ENCODE data around the gene SLC22A16. TPM values are rescaled to one million over a fixed set of nuclear protein-coding genes. Genes with fewer than 3 reads are reported as not detected.

The SLC22A16 gene
- total and polyA plus RNA-seq, 2 experiments from 2014 or later = not detected

DNA sequence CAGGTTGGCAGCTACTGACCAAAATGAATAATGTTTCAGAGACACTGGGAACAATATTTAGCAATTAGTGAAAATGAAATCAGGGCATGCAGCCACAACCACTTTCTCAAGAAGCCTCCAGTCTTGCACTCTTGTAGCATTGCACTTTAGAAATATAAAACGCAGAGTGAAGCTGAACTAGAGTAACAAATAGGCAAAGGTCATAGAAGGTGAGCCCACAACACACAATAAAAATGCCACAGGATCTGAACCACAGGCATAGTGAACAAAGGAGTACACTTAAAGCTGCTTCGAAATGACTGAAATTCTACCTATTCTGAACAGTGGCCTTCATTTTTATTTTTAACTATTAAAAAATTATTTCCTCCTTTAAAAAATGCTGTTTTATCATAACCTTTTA, 86.0 kb downstream of the SLC22A16 start:
- Histone ChIP-seq H3K27ac (no peak overlapping the region), H2AFZ (no peak overlapping the region), H3K27me3 (replicated peaks; ENCODE audit: insufficient read depth) (no peaks in the 10 kb centered on the region), H3K4me1 (ENCODE audit: insufficient read depth) (no peaks in the 10 kb centered on the region), H3K9ac (no peak overlapping the region), H3F3A (ENCODE audit: insufficient read depth) (no peaks in the 10 kb centered on the region), H3K9me3 (ENCODE audit: low read depth) (no peaks in the 10 kb centered on the region), H4K20me1 (ENCODE audit: insufficient read depth) (no peaks in the 10 kb centered on the region), H3K4me3 (no peak overlapping the region), H3K4me2 (ENCODE audit: unreplicated experiment) (no peak overlapping the region), H3K9me2 (ENCODE audit: insufficient read depth) (no peaks in the 10 kb centered on the region), H3K79me2 (ENCODE audit: insufficient read depth) (no peaks in the 10 kb centered on the region), H3K36me3 (ENCODE audit: low read depth) (no peaks in the 10 kb centered on the region)
- DNase-seq = no peak
- TF ChIP-seq EZH2phosphoT487 (IDR thresholded peaks at IDR 0.05; ENCODE audit: insufficient read depth, low read depth) (no peak), EZH2 (IDR thresholded peaks at IDR 0.05; ENCODE audit: insufficient read depth, poor library complexity, severe bottlenecking) (no peak)
- WGBS, 2 experiments (ENCODE audit: low coverage in 1 of 2, low lambda C conversion rate in 2 of 2, missing lambda C conversion rate in 2 of 2) = 15 to 22% methylated on average over 2 of the region's 2 CpGs
- in situ Hi-C loops (cut with MboI) = loop anchor here (10.0 kb wide), 3 partner anchors 336 to 866 kb away; no protein-coding TSS in a partner anchor

DNA sequence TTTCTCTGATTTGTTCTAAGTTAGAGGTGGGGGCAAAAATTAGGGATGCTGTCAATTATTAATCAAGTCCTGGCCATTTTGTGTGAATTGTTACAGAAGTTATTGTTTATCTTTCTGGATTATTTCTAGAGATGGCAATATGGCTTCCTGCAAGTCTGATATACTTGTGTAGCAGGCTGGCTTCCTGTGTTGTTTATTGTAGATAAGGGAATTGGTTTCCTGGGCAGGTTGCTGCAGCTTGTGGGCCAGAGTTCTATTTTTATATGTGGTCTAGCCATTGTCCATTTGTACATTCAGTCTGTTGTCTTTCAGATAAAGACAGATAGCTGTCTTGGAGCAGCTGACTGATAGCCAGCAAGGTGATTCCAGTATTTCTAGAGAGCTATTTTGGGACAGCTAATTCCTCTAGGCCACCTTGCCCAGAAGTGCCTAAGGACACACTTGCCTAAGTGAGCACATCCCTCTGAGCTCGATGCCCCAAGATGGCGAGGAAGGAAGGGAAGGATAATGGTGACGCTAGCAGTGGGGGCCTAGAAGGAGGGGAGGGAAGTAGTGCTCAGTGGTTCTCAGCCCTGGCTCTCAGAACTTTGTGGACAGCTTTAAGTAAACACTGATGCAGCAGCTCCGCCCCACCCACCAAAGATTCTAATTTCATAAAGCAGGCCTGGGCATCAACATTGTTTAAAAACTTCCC, 86.6 kb downstream of the SLC22A16 start:
- H3K4me2 ChIP-seq (ENCODE audit: unreplicated experiment) = no peak overlapping the region
- no peaks in the 10 kb centered on the region for H4K20me1 ChIP-seq (ENCODE audit: insufficient read depth)
- no peaks in the 10 kb centered on the region for H3K9me3 ChIP-seq (ENCODE audit: low read depth)
- H3K27ac ChIP-seq = no peak overlapping the region
- H2AFZ ChIP-seq = no peak overlapping the region
- 68 to 72% methylated on average over 4 of the region's 4 CpGs for WGBS, 2 experiments (ENCODE audit: low coverage in 1 of 2, low lambda C conversion rate in 2 of 2, missing lambda C conversion rate in 2 of 2)
- H3K27me3 ChIP-seq (replicated peaks; ENCODE audit: insufficient read depth) = no peaks in the 10 kb centered on the region
- no peaks in the 10 kb centered on the region for H3F3A ChIP-seq (ENCODE audit: insufficient read depth)
- H3K9ac ChIP-seq = no peak overlapping the region
- in situ Hi-C loops (cut with MboI) = loop anchor here (10.0 kb wide), 3 partner anchors 335 to 865 kb away; no protein-coding TSS in a partner anchor
- H3K36me3 ChIP-seq (ENCODE audit: low read depth) = no peaks in the 10 kb centered on the region
- H3K4me1 ChIP-seq (ENCODE audit: insufficient read depth) = no peaks in the 10 kb centered on the region
- H3K79me2 ChIP-seq (ENCODE audit: insufficient read depth) = no peaks in the 10 kb centered on the region
- TF ChIP-seq EZH2 (IDR thresholded peaks at IDR 0.05; ENCODE audit: insufficient read depth, poor library complexity, severe bottlenecking) = no peak
- TF ChIP-seq EZH2phosphoT487 (IDR thresholded peaks at IDR 0.05; ENCODE audit: insufficient read depth, low read depth) = no peak
- DNase-seq = no peak
- H3K4me3 ChIP-seq = no peak overlapping the region
- H3K9me2 ChIP-seq (ENCODE audit: insufficient read depth) = no peaks in the 10 kb centered on the region

- Histone ChIP-seq H3K36me3 (ENCODE audit: low read depth) (no peaks in the 10 kb centered on the region), H4K20me1 (ENCODE audit: insufficient read depth) (no peaks in the 10 kb centered on the region), H3F3A (ENCODE audit: insufficient read depth) (no peaks in the 10 kb centered on the region), H2AFZ (no peak overlapping the region), H3K9ac (no peak overlapping the region), H3K4me2 (ENCODE audit: unreplicated experiment) (no peak overlapping the region), H3K79me2 (ENCODE audit: insufficient read depth) (no peaks in the 10 kb centered on the region), H3K9me2 (ENCODE audit: insufficient read depth) (no peaks in the 10 kb centered on the region), H3K4me1 (ENCODE audit: insufficient read depth) (no peaks in the 10 kb centered on the region), H3K9me3 (ENCODE audit: low read depth) (no peaks in the 10 kb centered on the region), H3K27me3 (replicated peaks; ENCODE audit: insufficient read depth) (no peaks in the 10 kb centered on the region), H3K27ac (no peak overlapping the region), H3K4me3 (no peak overlapping the region)
- TF ChIP-seq EZH2phosphoT487 (IDR thresholded peaks at IDR 0.05; ENCODE audit: insufficient read depth, low read depth) (no peak), EZH2 (IDR thresholded peaks at IDR 0.05; ENCODE audit: insufficient read depth, poor library complexity, severe bottlenecking) (no peak)
- WGBS, 2 experiments (ENCODE audit: low coverage in 1 of 2, low lambda C conversion rate in 2 of 2, missing lambda C conversion rate in 2 of 2) = 51 to 63% methylated on average over 2 of the region's 2 CpGs
- in situ Hi-C loops (cut with MboI) = no loop called here
- DNase-seq = no peak
Observed at GRCh38 chr6:110387986-110388385, 88.4 kb downstream of the SLC22A16 start.

GRCh38 chr6:110385458-110385863, 91.0 kb downstream of the SLC22A16 start:
- H2AFZ ChIP-seq = no peak overlapping the region
- no peaks in the 10 kb centered on the region for H3F3A ChIP-seq (ENCODE audit: insufficient read depth)
- no peaks in the 10 kb centered on the region for H3K36me3 ChIP-seq (ENCODE audit: low read depth)
- no peaks in the 10 kb centered on the region for H3K4me1 ChIP-seq (ENCODE audit: insufficient read depth)
- H3K79me2 ChIP-seq (ENCODE audit: insufficient read depth) = no peaks in the 10 kb centered on the region
- H3K27me3 ChIP-seq (replicated peaks; ENCODE audit: insufficient read depth) = no peaks in the 10 kb centered on the region
- WGBS, 2 experiments (ENCODE audit: low coverage in 1 of 2, low lambda C conversion rate in 2 of 2, missing lambda C conversion rate in 2 of 2) = 86 to 93% methylated on average over 1 of the region's 1 CpG
- no peak overlapping the region for H3K9ac ChIP-seq
- DNase-seq = no peak
- no peaks in the 10 kb centered on the region for H4K20me1 ChIP-seq (ENCODE audit: insufficient read depth)
- H3K9me2 ChIP-seq (ENCODE audit: insufficient read depth) = no peaks in the 10 kb centered on the region
- H3K4me3 ChIP-seq = no peak overlapping the region
- no peak overlapping the region for H3K4me2 ChIP-seq (ENCODE audit: unreplicated experiment)
- in situ Hi-C loops (cut with MboI) = no loop called here
- no peaks in the 10 kb centered on the region for H3K9me3 ChIP-seq (ENCODE audit: low read depth)
- no peak overlapping the region for H3K27ac ChIP-seq
- TF ChIP-seq EZH2 (IDR thresholded peaks at IDR 0.05; ENCODE audit: insufficient read depth, poor library complexity, severe bottlenecking) = no peak
- no peak for TF ChIP-seq EZH2phosphoT487 (IDR thresholded peaks at IDR 0.05; ENCODE audit: insufficient read depth, low read depth)
